Vagina (tissue), 2 donors: Measurements from ENCODE around the gene CNIH2. TPM values are rescaled to one million over a fixed set of nuclear protein-coding genes. Genes with fewer than 3 reads are reported as not detected.

Experiments used
- DNase-seq, 2 donors: peaks; one replicate each; pipeline ENCODE4 v3.0.0-alpha.2; 2017; ENCODE audit errors: extremely low spot score in 2 of 2
- H3K27ac ChIP-seq: fragments of 200-600 bp; sonication (generic); one replicate; pipeline ENCODE4 v1.5.1; 2019
- H3K27me3 ChIP-seq: fragments of 200-600 bp; sonication (generic); one replicate; pipeline ENCODE4 v1.5.1; 2019
- H3K36me3 ChIP-seq, 2 donors: fragments of 200-600 bp; sonication (generic); one replicate each; pipeline ENCODE4 v1.5.1; 2017 to 2019
- H3K4me1 ChIP-seq: fragments of 200-600 bp; sonication (generic); one replicate; pipeline ENCODE4 v1.5.1; 2019
- H3K4me3 ChIP-seq, 2 donors: fragments of 200-600 bp; sonication (generic); 1 replicate in 1 of 2; 2 replicates in 1 of 2; pipeline ENCODE4 v1.5.1; 2016 to 2019
- H3K9me3 ChIP-seq: fragments of 200-600 bp; sonication (generic); one replicate; pipeline ENCODE4 v1.5.1; 2019
- POLR2A ChIP-seq, 2 donors: fragments of 450-650 bp; IDR thresholded peaks; one replicate each; pipeline ENCODE4 v1.6.1; 2017; ENCODE audit warnings: antibody characterized with exemption in 2 of 2, mild to moderate bottlenecking in 2 of 2, moderate library complexity in 2 of 2
- POLR2AphosphoS5 ChIP-seq, 2 donors: sonication (generic); formaldehyde crosslinking; IDR thresholded peaks; one replicate each; pipeline ENCODE4 v1.9.0; 2017; ENCODE audit warnings: antibody characterized with exemption in 2 of 2, mild to moderate bottlenecking in 2 of 2, low read depth in 1 of 2; ENCODE audit not compliant: insufficient read depth in 1 of 2
- intact Hi-C: fragments of 100-400 bp; cut with DNase I; formaldehyde crosslinking; loops from one replicate; pipeline ENCODE4 v1.15.1; 2023
- total RNA-seq: library from RNA; depleted of rRNA; stranded (reverse); fragments of >200 nt; gene quantifications from one replicate; pipeline ENCODE4 v1.2.3, GENCODE V29; 2016
- TF ChIP-seq, protein P1 (sequence below), 3 experiments: fragments of 450-650 bp in 2 of 3; fragments of 200-600 bp in 1 of 3; sonication (generic) in 1 of 3; IDR thresholded peaks; one replicate each; pipeline ENCODE4 v1.5.1; 2017 to 2019; ENCODE audit warnings: antibody characterized with exemption in 3 of 3, mild to moderate bottlenecking in 2 of 3, moderate library complexity in 2 of 3

CNIH2 gene
- total RNA-seq, 1 donor from 2014 or later: 3.2 TPM

DNA sequence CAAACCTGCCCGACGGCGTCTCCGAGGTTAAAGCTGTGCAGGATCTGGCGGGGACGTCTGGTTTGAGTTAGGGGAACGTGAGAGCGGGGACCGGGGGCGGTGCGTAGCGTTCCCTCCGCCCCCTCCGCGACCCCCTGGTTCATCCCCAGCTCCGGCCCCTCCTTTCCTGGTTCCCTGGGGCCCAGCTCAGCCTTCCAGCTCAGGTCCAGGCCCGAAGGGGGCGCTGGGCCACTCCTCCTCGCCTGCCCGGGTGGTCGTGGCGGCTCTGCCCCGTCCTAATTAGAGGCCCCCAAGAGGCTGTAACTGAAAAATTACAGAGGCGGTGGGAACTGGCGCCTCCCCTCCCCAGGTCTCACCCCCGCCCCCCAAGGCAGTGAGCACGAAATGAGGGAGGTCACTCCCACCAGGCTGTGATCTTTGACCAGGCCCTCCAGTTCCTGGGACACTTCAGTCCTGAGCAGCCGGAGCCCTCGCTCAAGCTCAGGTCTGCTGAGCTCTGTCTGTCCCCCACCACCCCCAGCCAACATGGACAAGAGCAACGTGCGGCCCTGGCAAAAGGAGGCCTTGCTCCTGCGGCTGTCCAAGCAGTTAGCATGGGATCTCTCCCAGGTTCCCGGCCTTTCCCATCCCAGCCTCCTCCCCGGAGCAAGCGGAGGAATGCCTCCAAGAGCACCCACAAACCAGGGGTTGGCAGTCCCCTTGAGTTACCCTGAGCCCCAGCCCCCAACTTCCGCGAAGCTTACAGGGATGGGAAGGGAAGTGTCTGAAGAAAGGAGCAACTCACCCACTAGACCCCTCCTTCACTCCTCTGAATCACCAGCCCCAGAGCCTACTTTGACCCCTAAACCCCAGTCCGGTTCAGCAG, 35.6 kb downstream of the CNIH2 start:
- peak in 1 of 2 donors; percentile 10 for TF ChIP-seq POLR2A (IDR thresholded peaks at IDR 0.05)
- TF ChIP-seq, protein P1, sequence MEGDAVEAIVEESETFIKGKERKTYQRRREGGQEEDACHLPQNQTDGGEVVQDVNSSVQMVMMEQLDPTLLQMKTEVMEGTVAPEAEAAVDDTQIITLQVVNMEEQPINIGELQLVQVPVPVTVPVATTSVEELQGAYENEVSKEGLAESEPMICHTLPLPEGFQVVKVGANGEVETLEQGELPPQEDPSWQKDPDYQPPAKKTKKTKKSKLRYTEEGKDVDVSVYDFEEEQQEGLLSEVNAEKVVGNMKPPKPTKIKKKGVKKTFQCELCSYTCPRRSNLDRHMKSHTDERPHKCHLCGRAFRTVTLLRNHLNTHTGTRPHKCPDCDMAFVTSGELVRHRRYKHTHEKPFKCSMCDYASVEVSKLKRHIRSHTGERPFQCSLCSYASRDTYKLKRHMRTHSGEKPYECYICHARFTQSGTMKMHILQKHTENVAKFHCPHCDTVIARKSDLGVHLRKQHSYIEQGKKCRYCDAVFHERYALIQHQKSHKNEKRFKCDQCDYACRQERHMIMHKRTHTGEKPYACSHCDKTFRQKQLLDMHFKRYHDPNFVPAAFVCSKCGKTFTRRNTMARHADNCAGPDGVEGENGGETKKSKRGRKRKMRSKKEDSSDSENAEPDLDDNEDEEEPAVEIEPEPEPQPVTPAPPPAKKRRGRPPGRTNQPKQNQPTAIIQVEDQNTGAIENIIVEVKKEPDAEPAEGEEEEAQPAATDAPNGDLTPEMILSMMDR (IDR thresholded peaks at IDR 0.05): no peak
- TF ChIP-seq POLR2AphosphoS5 (IDR thresholded peaks at IDR 0.05; ENCODE audit: insufficient read depth in 1 of 2, low read depth in 1 of 2): peak in 1 of 2 donors; percentile 61
- Histone ChIP-seq H3K36me3 (no peaks in the 10 kb centered on the region), H3K4me3 (peak overlapping the region; percentile 58 to 68), H3K27ac (peak overlapping the region; percentile 85), H3K4me1 (peaks cover 55% of the 10 kb centered on the region), H3K27me3 (no peaks in the 10 kb centered on the region), H3K9me3 (no peaks in the 10 kb centered on the region)
- DNase-seq: no peak
- intact Hi-C loops: loop anchor here (1.0 to 2.0 kb wide), 2 partner anchors 15 to 41 kb away; no protein-coding TSS in a partner anchor

DNA sequence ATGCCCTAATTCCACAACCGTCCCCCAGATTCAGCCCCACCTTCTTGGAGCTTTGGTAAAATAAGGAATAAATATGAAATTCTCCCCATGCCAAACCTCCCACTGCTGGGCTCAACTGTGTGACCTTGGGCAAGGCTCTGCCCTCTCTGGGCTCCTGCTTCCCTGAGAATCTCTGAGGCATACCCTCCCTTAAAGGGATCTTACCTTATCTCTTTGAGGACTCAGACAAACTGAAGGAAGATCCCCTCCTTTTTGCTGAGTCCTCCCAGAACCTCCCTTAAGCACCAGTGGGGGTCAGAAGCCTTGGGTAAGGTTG, 36.2 kb downstream of the CNIH2 start:
- H3K27me3 ChIP-seq: no peaks in the 10 kb centered on the region
- peak overlapping the region; percentile 85 for H3K27ac ChIP-seq
- H3K4me3 ChIP-seq: peak overlapping the region; percentile 58 to 68
- peaks cover 61% of the 10 kb centered on the region for H3K4me1 ChIP-seq
- no peaks in the 10 kb centered on the region for H3K36me3 ChIP-seq
- no peak for DNase-seq
- H3K9me3 ChIP-seq: no peaks in the 10 kb centered on the region
- intact Hi-C loops: no loop called here
- no peak for TF ChIP-seq POLR2AphosphoS5 (IDR thresholded peaks at IDR 0.05; ENCODE audit: insufficient read depth in 1 of 2, low read depth in 1 of 2)
- TF ChIP-seq, protein P1 (IDR thresholded peaks at IDR 0.05): no peak
- TF ChIP-seq POLR2A (IDR thresholded peaks at IDR 0.05): no peak

DNA sequence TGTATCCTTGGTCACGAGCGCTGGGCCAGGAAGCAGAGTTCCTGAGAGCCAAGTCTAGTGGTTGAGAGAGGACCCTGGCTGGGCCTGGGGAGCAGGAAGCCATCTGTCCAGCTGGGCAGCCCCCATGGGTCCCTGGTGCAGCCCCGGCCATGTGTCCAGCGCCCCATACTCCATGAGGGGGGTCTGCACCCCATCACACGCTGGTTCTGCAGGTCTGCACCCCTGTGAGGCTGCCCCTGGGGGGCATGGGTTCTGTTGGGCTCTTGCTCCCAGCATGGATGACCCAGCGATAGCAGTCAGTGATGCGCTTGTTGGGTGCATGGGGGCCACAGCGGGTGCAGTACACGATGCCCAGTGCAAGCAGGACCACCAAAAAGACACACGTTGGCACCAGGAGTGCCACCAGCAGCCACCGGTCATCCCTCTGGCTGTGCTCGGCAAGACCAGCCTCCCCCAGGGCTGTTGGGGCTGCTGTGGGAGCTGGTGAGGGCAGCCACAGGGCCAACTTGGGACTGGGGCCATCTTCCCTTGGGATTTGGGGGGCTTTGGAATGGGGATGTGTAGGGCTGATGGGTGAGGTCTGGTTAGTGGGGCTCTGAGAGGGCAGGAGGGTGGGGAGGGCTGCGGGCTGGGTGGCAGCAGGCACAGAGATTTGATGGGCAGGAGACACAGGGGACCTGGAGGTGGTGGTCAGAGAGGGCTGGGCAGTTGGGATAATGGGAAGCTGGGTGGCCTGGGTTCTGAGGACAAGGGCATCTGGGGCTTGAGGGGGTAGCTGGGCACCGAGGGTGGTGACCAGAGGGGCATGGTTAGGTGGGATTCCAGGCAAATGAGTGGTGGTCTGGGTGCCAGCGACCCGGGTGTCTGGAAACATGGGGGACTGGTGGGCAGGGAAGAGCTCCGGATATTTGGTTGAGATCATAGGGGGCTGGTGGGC, 36.9 kb downstream of the CNIH2 start:
- Histone ChIP-seq H3K27ac (peak overlapping the region; percentile 85), H3K36me3 (no peaks in the 10 kb centered on the region), H3K4me3 (peak overlapping the region; percentile 58 to 68), H3K4me1 (peaks cover 66% of the 10 kb centered on the region), H3K9me3 (no peaks in the 10 kb centered on the region), H3K27me3 (no peaks in the 10 kb centered on the region)
- no peak for TF ChIP-seq POLR2AphosphoS5 (IDR thresholded peaks at IDR 0.05; ENCODE audit: insufficient read depth in 1 of 2, low read depth in 1 of 2)
- TF ChIP-seq, protein P1 (IDR thresholded peaks at IDR 0.05): no peak
- no peak for TF ChIP-seq POLR2A (IDR thresholded peaks at IDR 0.05)
- no peak for DNase-seq
- intact Hi-C loops: no loop called here

DNA sequence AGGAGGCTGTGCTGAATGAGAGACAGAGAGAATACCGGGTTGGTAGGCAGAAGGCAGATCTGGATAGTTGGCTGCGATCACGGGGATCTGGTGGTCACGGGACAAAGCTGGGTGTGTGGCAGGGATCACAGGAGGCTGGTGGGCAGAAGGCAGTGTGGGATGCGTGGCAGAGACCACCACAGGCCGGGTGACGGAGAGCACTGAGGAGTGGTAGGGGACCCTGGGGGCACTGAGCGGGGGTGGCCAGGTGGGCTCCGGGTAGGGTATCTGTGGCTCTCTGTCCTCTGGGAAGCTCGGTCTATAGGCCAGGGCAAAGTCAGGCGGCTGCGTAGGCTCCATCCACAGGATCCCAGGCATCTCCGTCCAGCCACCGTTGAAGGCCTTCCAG, 37.5 kb downstream of the CNIH2 start:
- intact Hi-C loops: no loop called here
- H3K27ac ChIP-seq: peak overlapping the region; percentile 85
- TF ChIP-seq POLR2AphosphoS5 (IDR thresholded peaks at IDR 0.05; ENCODE audit: insufficient read depth in 1 of 2, low read depth in 1 of 2) (no peak), POLR2A (IDR thresholded peaks at IDR 0.05) (no peak)
- H3K4me3 ChIP-seq: peak overlapping the region; percentile 58 to 68
- no peaks in the 10 kb centered on the region for H3K36me3 ChIP-seq
- H3K4me1 ChIP-seq: peaks cover 66% of the 10 kb centered on the region
- no peaks in the 10 kb centered on the region for H3K9me3 ChIP-seq
- DNase-seq: no peak
- no peaks in the 10 kb centered on the region for H3K27me3 ChIP-seq
